Measurements from ENCODE around the gene DIAPH1.
"Not testable (repeated sequence)": the region's sequence is repeated elsewhere in the genome, so short reads cannot be mapped to it uniquely, and the experiment has no call there.

The DIAPH1 gene

DNA sequence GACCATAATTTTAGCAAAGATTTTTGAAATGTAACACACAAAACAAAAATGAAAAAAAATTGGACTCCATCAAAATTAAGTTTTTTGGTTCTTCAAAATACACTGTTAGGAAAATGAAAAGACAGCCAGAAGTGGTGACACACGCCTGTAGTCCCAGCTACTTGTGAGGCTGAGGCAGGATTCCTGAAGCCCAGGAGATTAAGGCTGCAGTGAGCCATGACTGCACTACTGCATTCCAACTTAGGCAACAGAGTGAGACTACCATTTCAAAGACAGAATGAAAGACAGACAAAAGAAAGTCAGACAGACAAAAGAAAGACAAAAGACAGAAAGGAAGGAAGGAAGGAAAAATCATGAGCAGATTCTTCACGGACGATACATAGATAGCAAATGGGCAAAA, 7.5 kb downstream of the DIAPH1 start:
- TF ChIP-seq, protein P1, sequence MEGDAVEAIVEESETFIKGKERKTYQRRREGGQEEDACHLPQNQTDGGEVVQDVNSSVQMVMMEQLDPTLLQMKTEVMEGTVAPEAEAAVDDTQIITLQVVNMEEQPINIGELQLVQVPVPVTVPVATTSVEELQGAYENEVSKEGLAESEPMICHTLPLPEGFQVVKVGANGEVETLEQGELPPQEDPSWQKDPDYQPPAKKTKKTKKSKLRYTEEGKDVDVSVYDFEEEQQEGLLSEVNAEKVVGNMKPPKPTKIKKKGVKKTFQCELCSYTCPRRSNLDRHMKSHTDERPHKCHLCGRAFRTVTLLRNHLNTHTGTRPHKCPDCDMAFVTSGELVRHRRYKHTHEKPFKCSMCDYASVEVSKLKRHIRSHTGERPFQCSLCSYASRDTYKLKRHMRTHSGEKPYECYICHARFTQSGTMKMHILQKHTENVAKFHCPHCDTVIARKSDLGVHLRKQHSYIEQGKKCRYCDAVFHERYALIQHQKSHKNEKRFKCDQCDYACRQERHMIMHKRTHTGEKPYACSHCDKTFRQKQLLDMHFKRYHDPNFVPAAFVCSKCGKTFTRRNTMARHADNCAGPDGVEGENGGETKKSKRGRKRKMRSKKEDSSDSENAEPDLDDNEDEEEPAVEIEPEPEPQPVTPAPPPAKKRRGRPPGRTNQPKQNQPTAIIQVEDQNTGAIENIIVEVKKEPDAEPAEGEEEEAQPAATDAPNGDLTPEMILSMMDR (IDR thresholded peaks at IDR 0.05; ENCODE audit: low read depth, low read length): no peak
- DNase-seq: no peak
- Histone ChIP-seq H3K4me1 (peaks cover 3% of the 10 kb centered on the region), H3K9me3 (no peaks in the 10 kb centered on the region), H3K27me3 (no peaks in the 10 kb centered on the region), H3K36me3 (peaks cover 8% of the 10 kb centered on the region), H3K4me3 (ENCODE audit: low read depth, low read length) (no peak overlapping the region)

DNA sequence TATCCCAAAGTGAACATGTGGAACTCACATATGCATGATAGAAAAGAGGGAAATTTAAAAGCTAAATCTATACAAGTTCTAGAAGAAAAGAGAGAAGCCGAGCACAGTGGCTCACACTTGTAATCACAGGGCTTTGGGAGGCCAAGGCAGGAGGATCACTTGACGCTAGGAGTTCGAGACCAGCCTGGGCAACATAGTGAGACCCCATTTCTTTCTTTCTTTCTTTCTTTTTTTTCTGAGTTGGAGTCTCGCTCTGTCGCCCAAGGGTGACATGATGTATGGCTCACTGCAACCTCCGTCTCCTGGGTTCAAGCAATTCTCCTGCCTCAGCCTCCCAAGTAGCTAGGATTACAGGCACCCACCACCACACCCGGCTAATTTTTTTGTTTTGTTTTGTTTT, 8.9 kb downstream of the DIAPH1 start:
- H3K4me3 ChIP-seq (ENCODE audit: low read depth, low read length); DNase-seq; H3K36me3 ChIP-seq; H3K4me1 ChIP-seq; H3K27me3 ChIP-seq; H3K9me3 ChIP-seq: not testable (repeated sequence)

DNA sequence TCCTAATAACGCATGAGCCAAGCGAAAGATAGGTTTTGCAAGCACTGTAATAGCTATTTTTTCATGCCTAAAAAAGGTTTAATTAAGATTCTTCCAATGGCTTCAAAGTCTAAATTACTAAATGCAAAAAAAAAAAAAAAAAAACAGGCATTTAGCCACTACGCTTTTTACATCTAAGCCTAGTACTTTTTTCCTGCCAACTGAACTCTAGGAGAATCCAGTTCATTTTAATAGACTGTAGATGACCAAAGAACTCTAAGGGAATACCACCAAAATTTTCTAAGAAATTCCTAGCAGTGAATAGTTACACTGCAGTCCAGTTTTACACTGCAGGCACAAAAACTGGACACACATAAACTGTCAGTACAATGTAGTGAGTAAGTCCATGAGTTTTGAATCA, 9.8 kb downstream of the DIAPH1 start:
- Histone ChIP-seq H3K4me3 (ENCODE audit: low read depth, low read length) (no peak overlapping the region), H3K36me3 (peaks cover 8% of the 10 kb centered on the region), H3K27me3 (no peaks in the 10 kb centered on the region), H3K4me1 (peaks cover 3% of the 10 kb centered on the region), H3K9me3 (no peaks in the 10 kb centered on the region)
- TF ChIP-seq, protein P1 (IDR thresholded peaks at IDR 0.05; ENCODE audit: low read depth, low read length): no peak
- no peak for DNase-seq

DNA sequence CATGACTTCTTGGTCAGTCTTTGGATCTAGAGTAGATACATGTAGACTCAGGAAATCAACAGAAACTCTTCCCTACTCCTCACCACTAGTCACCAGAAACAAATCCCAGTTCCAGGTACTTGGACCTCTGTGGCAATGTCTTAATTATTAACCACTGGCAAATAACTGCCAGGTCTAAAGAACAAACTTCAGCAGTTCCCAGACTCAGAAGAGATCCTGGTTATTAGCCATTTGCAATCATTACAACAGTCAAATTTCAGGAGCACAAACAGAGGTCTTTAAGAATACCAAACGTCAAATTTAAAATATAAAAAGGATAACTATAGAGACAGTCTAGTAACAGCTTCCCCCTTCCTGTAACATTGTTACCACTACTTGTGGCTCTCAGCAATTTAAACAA, 10.2 kb downstream of the DIAPH1 start:
- TF ChIP-seq, protein P1 (IDR thresholded peaks at IDR 0.05; ENCODE audit: low read depth, low read length): no peak
- Histone ChIP-seq H3K9me3 (no peaks in the 10 kb centered on the region), H3K27me3 (no peaks in the 10 kb centered on the region), H3K4me1 (peaks cover 3% of the 10 kb centered on the region; the same call in 1 of the 2 replicates), H3K36me3 (peaks cover 8% of the 10 kb centered on the region), H3K4me3 (ENCODE audit: low read depth, low read length) (no peak overlapping the region)
- no peak for DNase-seq

DNA sequence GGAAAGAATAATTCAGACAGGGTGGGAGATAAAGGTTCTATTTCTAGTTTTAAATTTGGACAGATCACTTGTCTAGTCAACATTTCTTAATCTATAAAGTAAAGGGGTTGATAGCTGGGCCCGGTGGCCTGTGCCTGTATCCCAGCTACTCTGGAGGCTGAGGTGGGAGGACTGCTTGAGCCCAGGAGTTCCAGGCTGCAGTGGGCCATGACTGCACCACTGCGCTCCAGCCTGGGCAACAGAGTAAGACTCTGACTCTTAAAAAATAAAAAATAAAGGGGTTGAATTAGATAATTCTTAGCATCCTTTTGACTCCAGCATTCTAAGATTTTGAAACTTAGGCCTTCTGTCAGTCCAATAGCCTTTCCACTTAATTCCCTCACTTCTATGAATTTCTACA, 10.8 kb downstream of the DIAPH1 start:
- no peak overlapping the region for H3K4me3 ChIP-seq (ENCODE audit: low read depth, low read length)
- H3K36me3 ChIP-seq: peaks cover 5% of the 10 kb centered on the region
- TF ChIP-seq, protein P1 (IDR thresholded peaks at IDR 0.05; ENCODE audit: low read depth, low read length): no peak
- no peaks in the 10 kb centered on the region for H3K27me3 ChIP-seq
- peaks cover under 1% of the 10 kb centered on the region; the same call in 1 of the 2 replicates for H3K4me1 ChIP-seq
- DNase-seq: no peak
- H3K9me3 ChIP-seq: no peaks in the 10 kb centered on the region

DNA sequence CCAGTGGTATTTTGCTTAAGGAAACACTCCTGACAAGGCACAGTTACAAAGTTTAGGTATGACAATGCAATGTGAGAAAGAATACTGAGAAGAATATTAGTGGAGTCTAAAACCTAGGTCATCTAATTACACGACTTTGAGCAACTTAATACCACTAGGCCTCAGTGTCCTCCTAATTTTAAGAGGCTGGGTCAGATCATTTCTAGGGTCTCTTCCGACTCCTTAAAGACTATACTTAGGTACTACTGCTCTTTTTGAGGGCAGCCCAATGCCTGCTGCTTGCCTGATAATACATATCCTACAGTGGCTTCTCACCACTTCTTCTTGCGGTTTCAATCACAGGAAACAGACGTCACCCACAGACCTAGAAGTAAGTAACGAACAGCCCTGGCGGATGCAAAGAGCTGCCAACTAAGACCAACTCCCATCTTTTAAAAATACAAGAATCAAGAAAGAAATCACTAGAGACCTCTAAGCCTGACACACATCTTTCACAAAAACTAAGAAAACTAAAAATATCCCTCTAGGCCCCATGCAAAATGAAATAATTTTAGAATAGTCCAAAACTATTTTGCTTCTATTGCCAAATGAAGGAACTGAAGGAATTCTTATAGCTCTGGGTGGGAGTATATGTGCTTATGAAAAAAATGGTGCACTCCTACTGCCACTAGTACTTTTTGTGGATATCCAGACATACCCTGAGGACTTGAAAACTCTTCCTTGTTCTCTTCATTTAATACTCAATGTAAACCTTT, 13.1 kb downstream of the DIAPH1 start:
- DNase-seq: no peak
- H3K4me1 ChIP-seq: no peaks in the 10 kb centered on the region
- no peaks in the 10 kb centered on the region for H3K27me3 ChIP-seq
- H3K36me3 ChIP-seq: no peaks in the 10 kb centered on the region
- no peak overlapping the region for H3K4me3 ChIP-seq (ENCODE audit: low read depth, low read length)
- TF ChIP-seq, protein P1 (IDR thresholded peaks at IDR 0.05; ENCODE audit: low read depth, low read length): no peak
- no peaks in the 10 kb centered on the region for H3K9me3 ChIP-seq

All from BE2C (cell line).